Pancreas (tissue), 10 donors: ENCODE measurements around the gene ZBTB42. TPM values are rescaled to one million over a fixed set of nuclear protein-coding genes. Genes with fewer than 3 reads are reported as not detected.

Source experiments
- ATAC-seq, 4 donors: fragments of 200-7000 bp; cut with Tn5 transposase; one replicate each; pipeline versions ENCODE4 v1.8.0 to v1.9.1; 2020; ENCODE audit warnings: mild to moderate bottlenecking in 4 of 4, moderate library complexity in 4 of 4
- DNase-seq, 6 donors: peaks; one replicate each; pipeline ENCODE4 v3.0.0-alpha.2; 2020
- FAIRE-seq: peaks from 2 replicates; lab custom pipeline; 2012; peaks lifted over from hg19 to GRCh38; lab: Jason Lieb, UNC
- H3K27ac ChIP-seq, 4 donors: fragments of 200-600 bp; sonication (generic); 1 replicate in 3 of 4; 2 replicates in 1 of 4; pipeline versions ENCODE4 v1.5.0 to v1.8.0; 2020
- H3K27me3 ChIP-seq, 4 donors: fragments of 200-600 bp; one replicate each; pipeline ENCODE4 v1.8.0; 2021
- H3K36me3 ChIP-seq, 3 donors: fragments of 200-600 bp; sonication (generic) in 1 of 3; one replicate each; pipeline versions ENCODE4 v1.5.0 to v1.8.0; 2020 to 2021
- H3K4me1 ChIP-seq, 3 donors: fragments of 200-600 bp; one replicate each; pipeline ENCODE4 v1.8.0; 2021
- H3K4me3 ChIP-seq, 4 donors: fragments of 200-600 bp; sonication (generic) in 2 of 4; one replicate each; pipeline versions ENCODE4 v1.5.0 to v1.8.0; 2020 to 2021
- H3K9me3 ChIP-seq, 4 donors: fragments of 200-600 bp; one replicate each; pipeline ENCODE4 v1.8.0; 2021
- WGBS, 2 donors: extraction: QIAGEN DNeasy Blood & Tissue Kit; methylation state at CpG; one replicate each; pipeline ENCODE4 v1.1.7; 2013; 5-methylcytosine and 5-hydroxymethylcytosine counted together
- intact Hi-C, 3 donors: fragments of 100-400 bp; cut with DNase I; formaldehyde crosslinking; loops; one replicate each; pipeline versions ENCODE4 v1.11.1 to v1.14.2; 2022
- polyA plus RNA-seq, 2 donors: library from polyadenylated mRNA; stranded (reverse); fragments of 200-250 nt; gene quantifications; one replicate each; pipeline ENCODE4 v1.2.3, GENCODE V29; 2013
- total RNA-seq, 6 donors: library from RNA; stranded (reverse); fragmentation: NEBNext Ultra II Directional in 4 of 6; extraction: Animal tissue kit (Norgen Biotek cat#: 25700) in 4 of 6; gene quantifications; one replicate each; pipeline versions ENCODE4 v1.2.1 to v1.2.4, GENCODE V29; 2021 to 2023
- TF ChIP-seq, protein P1 (sequence below), 4 donors: fragments of 200-600 bp; sonication (generic) in 3 of 4; IDR thresholded peaks; one replicate each; pipeline versions ENCODE4 v1.5.0 to v1.8.0; 2021; ENCODE audit warnings: antibody characterized with exemption in 4 of 4
- donor health status: healthy with polysubstance abuse.
- donor health status: DM: no; HTN: no; CAD: no; lungs with moderate emphysema.
- donor health status: DM: no; HTN: no; CAD: no.
- donor health status: control.
- donor health status: control.
- donor health status: Bipolar disorder and iron deficiency.
- donor health status: DM: yes; HTN: yes; CAD: no.
- donor health status: DM: no; HTN: no; CAD: no.
- donor health status: DM: no; HTN: no; CAD: no.
- donor health status: DM: yes; HTN: yes; CAD: no.

Gene ZBTB42
- total and polyA plus RNA-seq, 8 donors = 4.1 to 10.8 (median 8.3) TPM

DNA sequence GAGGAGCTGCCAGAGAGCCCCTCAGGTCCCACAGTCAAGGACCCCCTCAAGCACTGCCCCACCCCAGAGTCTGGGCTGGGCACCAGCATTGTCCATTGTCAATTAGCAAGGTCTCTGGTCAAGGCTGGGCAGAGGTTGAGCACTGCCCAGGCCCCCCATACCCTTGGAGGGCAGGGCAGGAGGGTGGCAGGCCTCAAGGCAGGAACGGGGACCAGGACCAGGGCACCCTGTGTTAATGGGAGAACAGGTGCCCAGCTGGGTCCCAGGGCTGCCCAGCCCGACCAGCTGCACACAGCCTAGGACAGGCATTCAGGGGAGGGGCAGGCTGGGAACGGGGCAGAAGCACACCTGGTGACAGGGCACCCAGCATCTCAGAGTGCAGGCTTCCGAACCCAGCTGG, 29.5 kb upstream of the ZBTB42 start:
- DNase-seq (peak in 2 of 6 donors; percentile 30 to 55), FAIRE-seq (no peak), ATAC-seq (no peak)
- WGBS, 2 donors = 94 to 100% methylated on average over 4 of the region's 4 CpGs
- Histone ChIP-seq H3K27me3 (no peaks in the 10 kb centered on the region), H3K9me3 (no peaks in the 10 kb centered on the region), H3K36me3 (peaks cover 0 to 6% (median 0%) of the 10 kb centered on the region in 3 donors), H3K27ac (no peak overlapping the region), H3K4me3 (no peak overlapping the region), H3K4me1 (peaks cover 13 to 20% (median 18%) of the 10 kb centered on the region in 3 donors)
- TF ChIP-seq, protein P1, sequence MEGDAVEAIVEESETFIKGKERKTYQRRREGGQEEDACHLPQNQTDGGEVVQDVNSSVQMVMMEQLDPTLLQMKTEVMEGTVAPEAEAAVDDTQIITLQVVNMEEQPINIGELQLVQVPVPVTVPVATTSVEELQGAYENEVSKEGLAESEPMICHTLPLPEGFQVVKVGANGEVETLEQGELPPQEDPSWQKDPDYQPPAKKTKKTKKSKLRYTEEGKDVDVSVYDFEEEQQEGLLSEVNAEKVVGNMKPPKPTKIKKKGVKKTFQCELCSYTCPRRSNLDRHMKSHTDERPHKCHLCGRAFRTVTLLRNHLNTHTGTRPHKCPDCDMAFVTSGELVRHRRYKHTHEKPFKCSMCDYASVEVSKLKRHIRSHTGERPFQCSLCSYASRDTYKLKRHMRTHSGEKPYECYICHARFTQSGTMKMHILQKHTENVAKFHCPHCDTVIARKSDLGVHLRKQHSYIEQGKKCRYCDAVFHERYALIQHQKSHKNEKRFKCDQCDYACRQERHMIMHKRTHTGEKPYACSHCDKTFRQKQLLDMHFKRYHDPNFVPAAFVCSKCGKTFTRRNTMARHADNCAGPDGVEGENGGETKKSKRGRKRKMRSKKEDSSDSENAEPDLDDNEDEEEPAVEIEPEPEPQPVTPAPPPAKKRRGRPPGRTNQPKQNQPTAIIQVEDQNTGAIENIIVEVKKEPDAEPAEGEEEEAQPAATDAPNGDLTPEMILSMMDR (IDR thresholded peaks at IDR 0.05) = no peak
- intact Hi-C loops = loop anchor here in 1 of 3 donors (5.0 kb wide), 1 partner anchor 51 kb away; no protein-coding TSS in a partner anchor

DNA sequence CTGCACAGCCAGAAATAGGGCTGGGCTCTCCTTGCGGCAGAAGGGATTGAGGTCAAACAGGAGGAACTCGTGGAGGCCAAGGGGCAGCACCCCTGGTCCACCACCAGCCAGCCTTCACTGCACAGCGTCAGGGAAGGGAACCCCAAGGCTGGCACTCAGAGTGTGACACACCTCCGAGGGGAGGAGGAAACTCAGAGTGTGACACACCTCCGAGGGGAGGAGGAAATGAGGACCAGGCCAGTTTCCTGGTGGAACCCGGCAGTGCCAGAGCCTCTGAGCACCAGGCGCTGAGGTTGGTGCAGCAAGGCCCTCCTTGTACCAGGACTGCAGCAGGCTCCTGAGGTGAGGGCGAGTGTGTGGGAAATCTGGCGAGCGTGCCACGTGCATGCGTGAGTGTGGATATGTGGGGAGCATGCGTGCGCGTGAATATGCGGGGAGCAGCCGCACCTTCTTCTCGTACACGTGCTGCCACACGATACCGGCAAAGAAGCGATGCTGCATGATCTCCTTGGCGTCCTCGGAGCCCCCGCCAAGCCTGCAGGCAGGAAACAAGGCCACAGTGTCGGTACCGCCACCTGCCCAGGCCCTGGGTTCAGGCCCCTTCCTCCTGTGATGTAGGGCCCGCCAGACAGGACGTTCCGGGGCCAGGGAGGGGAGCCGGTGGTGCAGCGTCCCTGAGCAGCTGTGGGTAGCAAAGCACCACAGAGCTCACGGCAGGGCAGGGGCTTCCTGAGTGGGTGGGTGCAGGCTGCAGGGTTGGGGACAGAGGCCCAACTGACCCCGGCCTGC, 28.8 kb upstream of the ZBTB42 start:
- Histone ChIP-seq H3K27ac (no peak overlapping the region), H3K27me3 (no peaks in the 10 kb centered on the region), H3K4me1 (peaks cover 13 to 20% (median 18%) of the 10 kb centered on the region in 3 donors), H3K4me3 (no peak overlapping the region), H3K9me3 (no peaks in the 10 kb centered on the region), H3K36me3 (peaks cover 0 to 6% (median 0%) of the 10 kb centered on the region in 3 donors)
- intact Hi-C loops = loop anchor here in 1 of 3 donors (5.0 kb wide), 1 partner anchor 50 kb away; no protein-coding TSS in a partner anchor
- WGBS, 2 donors = 90 to 92% methylated on average over 34 of the region's 34 CpGs
- ATAC-seq (no peak), DNase-seq (peak in 2 of 6 donors; percentile 34 to 72), FAIRE-seq (no peak)
- TF ChIP-seq, protein P1 (IDR thresholded peaks at IDR 0.05) = no peak

DNA sequence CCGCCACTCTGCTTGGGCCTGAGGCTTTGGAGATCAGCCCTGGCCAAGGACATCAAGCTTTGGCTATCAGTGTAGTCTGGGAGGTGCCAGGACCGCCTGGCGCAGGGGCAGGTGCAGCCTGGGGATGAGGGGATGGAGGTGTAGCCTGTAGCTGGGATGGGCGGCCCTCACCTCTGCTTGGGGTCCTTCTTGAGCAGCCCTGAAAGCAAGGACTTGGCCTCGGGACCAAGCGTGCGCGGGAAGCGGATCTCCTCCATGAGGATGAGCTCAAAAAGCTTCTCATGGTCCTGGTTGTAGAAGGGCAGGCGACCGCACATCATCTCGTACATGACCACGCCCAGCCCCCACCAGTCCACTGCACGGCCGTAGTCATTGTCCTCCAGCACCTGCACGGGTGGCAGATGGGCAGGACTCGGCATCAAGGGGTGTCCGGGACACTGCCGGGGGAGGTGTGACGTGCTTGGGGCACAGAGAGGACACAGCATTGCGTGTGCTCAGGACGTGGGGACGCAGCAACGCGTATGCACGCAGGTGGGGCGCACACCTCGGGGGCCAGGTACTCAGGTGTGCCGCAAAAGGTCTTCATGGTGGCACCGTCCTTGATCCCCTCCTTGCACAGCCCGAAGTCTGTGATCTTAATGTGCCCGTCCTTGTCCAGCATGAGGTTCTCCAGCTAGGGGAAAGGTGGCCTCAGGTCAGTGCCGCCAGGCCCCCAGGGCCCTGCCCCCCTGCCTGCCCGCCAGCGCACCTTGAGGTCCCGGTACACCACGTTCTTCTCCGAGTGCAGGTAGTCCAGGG, 28.0 kb upstream of the ZBTB42 start:
- no peak overlapping the region for H3K27ac ChIP-seq
- intact Hi-C loops = loop anchor here in 1 of 3 donors (5.0 kb wide), 1 partner anchor 49 kb away; no protein-coding TSS in a partner anchor
- TF ChIP-seq, protein P1 (IDR thresholded peaks at IDR 0.05) = no peak

DNA sequence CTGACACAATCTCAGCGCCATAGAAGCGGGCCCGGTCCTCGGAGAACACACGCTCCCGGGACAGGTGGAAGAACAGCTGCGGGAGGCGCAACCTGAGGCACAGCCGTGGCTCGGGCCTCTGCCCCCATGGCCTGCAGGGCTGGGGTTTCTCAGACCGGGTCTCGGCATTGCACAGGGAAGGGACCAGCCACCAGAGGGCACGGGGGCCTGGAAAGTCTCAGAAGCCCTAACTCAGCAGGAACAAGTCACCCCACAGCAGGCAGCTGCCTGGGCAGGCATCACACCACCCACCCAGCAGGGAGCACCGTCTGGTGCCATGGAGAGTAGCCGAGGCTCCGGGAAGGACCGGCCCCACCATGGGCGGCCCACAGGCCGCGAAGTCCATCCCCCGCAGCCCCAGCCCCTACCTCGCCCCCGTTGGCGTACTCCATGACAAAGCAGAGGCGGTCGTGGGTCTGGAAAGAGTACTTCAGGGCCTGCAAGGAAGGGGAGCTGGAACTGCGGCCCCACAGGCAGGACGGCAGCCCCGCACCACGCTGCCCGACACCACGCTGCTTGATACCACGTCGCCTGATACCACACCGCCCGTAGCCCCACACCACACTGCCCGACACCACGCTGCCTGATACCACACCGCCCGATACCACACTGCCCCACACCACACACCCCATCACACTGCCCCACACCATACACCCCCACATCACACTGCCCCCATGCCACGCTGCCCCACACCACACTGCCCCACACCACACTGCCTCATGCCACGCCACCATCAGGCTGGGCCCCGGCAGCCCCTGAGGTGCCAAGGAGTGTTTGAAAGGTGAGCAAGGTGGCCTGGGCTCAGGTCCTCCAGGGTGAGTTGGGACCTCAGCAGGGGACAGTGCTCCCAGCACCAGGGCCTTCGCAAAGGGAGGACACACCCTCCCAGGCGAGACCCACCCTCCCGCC, 27.1 kb upstream of the ZBTB42 start:
- Histone ChIP-seq H3K36me3 (peaks cover 0 to 6% (median 0%) of the 10 kb centered on the region in 3 donors), H3K4me1 (peaks cover 13 to 18% (median 14%) of the 10 kb centered on the region in 3 donors), H3K27me3 (no peaks in the 10 kb centered on the region), H3K27ac (no peak overlapping the region), H3K9me3 (no peaks in the 10 kb centered on the region), H3K4me3 (no peak overlapping the region)
- FAIRE-seq = no peak
- peak; percentile 3 to 17 (median 8) for ATAC-seq
- TF ChIP-seq, protein P1 (IDR thresholded peaks at IDR 0.05) = no peak
- intact Hi-C loops = loop anchor here in 1 of 3 donors (5.0 kb wide), 1 partner anchor 49 kb away; no protein-coding TSS in a partner anchor
- peak in 2 of 6 donors; percentile 46 to 82 for DNase-seq
- WGBS, 2 donors = 51 to 55% methylated on average over 43 to 46 of the region's 46 CpGs

More for the DNA sequence above, 28.0 kb upstream of the ZBTB42 start:
- Histone ChIP-seq H3K9me3 (no peaks in the 10 kb centered on the region), H3K4me1 (peaks cover 13 to 20% (median 18%) of the 10 kb centered on the region in 3 donors), H3K27me3 (no peaks in the 10 kb centered on the region), H3K36me3 (peaks cover 0 to 6% (median 0%) of the 10 kb centered on the region in 3 donors), H3K4me3 (no peak overlapping the region)
- FAIRE-seq = no peak
- no peak for ATAC-seq
- DNase-seq = peak in 2 of 6 donors; percentile 47 to 74
- WGBS, 2 donors = 81 to 85% methylated on average over 36 to 38 of the region's 38 CpGs
